AG10803 (cell line): ENCODE data around the gene NOL4L.

Source experiments
- DNase-seq: peaks from one replicate; pipeline ENCODE4 v3.0.0; 2010; ENCODE audit warnings: low read depth
- H3K4me3 ChIP-seq: 2 replicates; pipeline ENCODE4 v1.5.1; 2011; ENCODE audit warnings: mild to moderate bottlenecking, low read length, control low read depth
- CTCF ChIP-seq: conservative IDR thresholded peaks from 2 replicates; pipeline ENCODE4 v1.5.1; 2011; ENCODE audit warnings: mild to moderate bottlenecking, low read length, control low read depth, inconsistent platforms

NOL4L gene

GRCh38 chr20:32455171-32455900, 129.8 kb downstream of the NOL4L start:
- DNase-seq = no peak
- H3K4me3 ChIP-seq = no peak overlapping the region
- no peak for TF ChIP-seq CTCF

GRCh38 chr20:32454164-32455145, 130.7 kb downstream of the NOL4L start:
- no peak for TF ChIP-seq CTCF
- no peak overlapping the region for H3K4me3 ChIP-seq
- DNase-seq = no peak

GRCh38 chr20:32453467-32454163, 131.5 kb downstream of the NOL4L start:
- TF ChIP-seq CTCF = no peak
- no peak for DNase-seq
- H3K4me3 ChIP-seq = no peak overlapping the region

GRCh38 chr20:32452776-32453466, 132.2 kb downstream of the NOL4L start:
- no peak for DNase-seq
- no peak overlapping the region for H3K4me3 ChIP-seq
- TF ChIP-seq CTCF = no peak

- no peak for DNase-seq
- no peak overlapping the region for H3K4me3 ChIP-seq
- no peak for TF ChIP-seq CTCF
Measured at GRCh38 chr20:32451682-32452461, 133.3 kb downstream of the NOL4L start.

GRCh38 chr20:32451340-32451681, 133.8 kb downstream of the NOL4L start:
- H3K4me3 ChIP-seq = no peak overlapping the region
- TF ChIP-seq CTCF = no peak
- DNase-seq = no peak
